CD4-positive, alpha-beta T cell treated with Interleukin-4 for 4 hours (primary cell): ENCODE data around the gene MED28.

Experiments used
- DNase-seq: peaks from one replicate; pipeline ENCODE4 v3.0.0-alpha.2; 2020

The MED28 gene

GRCh38 chr4:17667653-17668201 lies 53.3 kb downstream of the MED28 start:
- no peak for DNase-seq

- DNase-seq: no peak
Measured at GRCh38 chr4:17670423-17670822, 56.0 kb downstream of the MED28 start.

GRCh38 chr4:17680559-17681280 lies 66.3 kb downstream of the MED28 start:
- no peak for DNase-seq

GRCh38 chr4:17681281-17682221 lies 67.1 kb downstream of the MED28 start:
- DNase-seq: no peak

GRCh38 chr4:17682222-17682566 lies 67.8 kb downstream of the MED28 start:
- DNase-seq: no peak
